Amniotic epithelial cell (primary cell): ENCODE measurements around the gene OR52E1.

Experiments
- DNase-seq: peaks from one replicate; pipeline ENCODE4 v3.0.0-alpha.2; 2010; ENCODE audit warnings: low read depth

Gene OR52E1

GRCh38 chr11:5117588-5117987 is 48.2 kb downstream of the OR52E1 start:
- DNase-seq, result no peak

- DNase-seq, result no peak
These were observed 49.5 kb downstream of the OR52E1 start for GRCh38 chr11:5118893-5119292.
